ENCODE results near the gene NDUFA5.
"Not testable (repeated sequence)": the region's sequence is repeated elsewhere in the genome, so short reads cannot be mapped to it uniquely, and the experiment has no call there.

The NDUFA5 gene

GRCh38 chr7:123526533-123526932, 31.1 kb downstream of the NDUFA5 start:
- DNase-seq (ENCODE audit: low read depth in 2 of 2, low spot score in 1 of 2), result not testable (repeated sequence)

- DNase-seq (ENCODE audit: low read depth in 2 of 2, low spot score in 1 of 2), result no peak
Measured at GRCh38 chr7:123522066-123522465, 35.6 kb downstream of the NDUFA5 start.

DNA sequence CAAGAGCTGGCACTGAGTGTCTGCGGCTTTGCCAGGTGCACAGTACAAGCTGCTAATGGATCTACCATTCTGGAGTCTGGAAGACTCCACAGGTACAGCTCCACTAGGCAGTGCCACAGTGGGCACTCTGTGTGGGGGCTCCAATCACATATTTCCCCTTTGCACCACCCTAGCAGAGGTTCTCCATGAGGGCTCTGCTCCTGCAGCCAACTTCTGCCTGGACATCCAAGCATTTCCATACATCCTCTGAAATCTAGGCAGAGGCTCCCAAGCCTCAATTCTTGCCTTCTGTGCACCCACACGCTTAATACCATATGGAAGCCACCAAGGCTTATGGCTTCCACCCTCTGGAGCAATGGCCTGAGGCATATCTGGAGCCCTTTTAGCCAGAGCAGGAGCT, 52.4 kb downstream of the NDUFA5 start:
- DNase-seq (ENCODE audit: low read depth in 2 of 2, low spot score in 1 of 2), result no peak

- DNase-seq (ENCODE audit: low read depth in 2 of 2, low spot score in 1 of 2), result no peak
Measured at GRCh38 chr7:123502201-123502600, 55.4 kb downstream of the NDUFA5 start.

GRCh38 chr7:123500878-123501489, 56.6 kb downstream of the NDUFA5 start:
- no peak for DNase-seq (ENCODE audit: low read depth in 2 of 2, low spot score in 1 of 2)

DNA sequence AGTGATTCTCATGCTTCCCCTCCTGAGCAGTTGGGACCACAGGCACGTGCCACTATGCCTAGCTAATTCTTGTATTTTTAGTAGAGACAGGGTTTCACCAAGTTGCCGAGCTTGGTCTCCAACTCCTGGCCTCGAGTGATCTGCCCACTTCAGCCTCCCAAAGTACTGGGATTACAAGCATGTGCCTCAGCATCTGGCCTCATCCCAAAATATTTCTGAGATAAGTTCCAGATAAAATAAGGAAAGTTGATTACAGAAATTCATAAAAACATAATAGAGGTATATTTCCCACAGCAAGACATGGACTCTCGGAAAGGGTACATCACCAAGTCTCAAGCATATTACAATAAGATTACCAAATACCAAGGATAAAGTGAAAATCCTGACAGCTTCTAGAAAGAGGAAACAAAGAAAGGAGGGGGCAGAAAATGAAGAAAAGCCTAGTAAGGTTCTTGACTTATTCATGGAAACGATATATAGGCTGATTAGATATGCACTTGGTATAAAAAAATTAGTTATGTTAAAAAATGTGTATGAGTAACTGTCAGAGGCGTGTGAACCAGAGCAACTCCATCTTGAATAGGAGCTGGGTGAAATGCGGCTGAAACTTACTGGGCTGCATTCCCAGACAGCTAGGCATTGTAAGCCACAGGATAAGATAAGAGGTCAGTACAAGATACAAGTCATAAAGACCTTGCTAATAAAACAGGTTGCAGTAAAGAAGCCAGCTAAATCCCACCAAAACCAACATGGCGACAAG, 58.2 kb downstream of the NDUFA5 start:
- no peak for DNase-seq (ENCODE audit: low read depth in 2 of 2, low spot score in 1 of 2)

DNA sequence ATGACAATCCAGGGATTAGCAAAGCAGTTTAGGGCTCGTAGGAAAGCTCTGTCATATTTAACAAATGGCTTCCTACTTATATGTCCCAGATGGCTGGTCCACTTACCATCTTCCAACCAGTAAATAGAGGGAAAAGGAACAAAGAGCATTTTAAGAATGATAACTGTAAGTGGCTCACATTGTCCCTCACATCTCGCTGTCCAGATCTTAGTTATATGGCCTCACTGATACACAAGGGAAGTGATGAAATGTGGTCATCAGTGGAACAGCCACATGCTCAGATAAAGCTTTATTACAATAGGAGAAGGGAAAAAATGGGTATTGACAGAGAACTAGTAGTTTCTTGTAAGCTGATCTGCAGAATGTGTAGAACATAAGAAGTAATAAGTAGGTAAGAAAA, 59.0 kb downstream of the NDUFA5 start:
- DNase-seq (ENCODE audit: low read depth in 2 of 2, low spot score in 1 of 2), result no peak

DNA sequence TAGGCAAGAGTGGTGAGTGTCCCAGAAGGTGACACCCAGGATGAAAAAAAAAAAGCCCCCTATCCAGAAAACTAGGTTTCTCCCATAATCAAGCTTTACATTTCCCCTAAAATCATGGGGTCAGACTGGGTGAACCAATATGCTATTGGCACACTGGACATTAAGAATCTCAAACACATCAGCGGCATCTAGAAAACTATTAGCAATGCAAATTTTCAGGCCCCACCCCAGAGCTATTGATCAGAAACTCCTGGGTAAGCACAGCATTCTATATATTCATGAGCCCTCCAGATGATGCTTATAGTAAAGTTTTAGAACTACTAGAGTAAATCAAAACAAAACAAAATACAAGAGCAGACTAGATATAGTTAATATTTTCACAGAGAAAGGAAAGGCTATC, 59.6 kb downstream of the NDUFA5 start:
- DNase-seq (ENCODE audit: low read depth in 2 of 2, low spot score in 1 of 2), result no peak

DNA sequence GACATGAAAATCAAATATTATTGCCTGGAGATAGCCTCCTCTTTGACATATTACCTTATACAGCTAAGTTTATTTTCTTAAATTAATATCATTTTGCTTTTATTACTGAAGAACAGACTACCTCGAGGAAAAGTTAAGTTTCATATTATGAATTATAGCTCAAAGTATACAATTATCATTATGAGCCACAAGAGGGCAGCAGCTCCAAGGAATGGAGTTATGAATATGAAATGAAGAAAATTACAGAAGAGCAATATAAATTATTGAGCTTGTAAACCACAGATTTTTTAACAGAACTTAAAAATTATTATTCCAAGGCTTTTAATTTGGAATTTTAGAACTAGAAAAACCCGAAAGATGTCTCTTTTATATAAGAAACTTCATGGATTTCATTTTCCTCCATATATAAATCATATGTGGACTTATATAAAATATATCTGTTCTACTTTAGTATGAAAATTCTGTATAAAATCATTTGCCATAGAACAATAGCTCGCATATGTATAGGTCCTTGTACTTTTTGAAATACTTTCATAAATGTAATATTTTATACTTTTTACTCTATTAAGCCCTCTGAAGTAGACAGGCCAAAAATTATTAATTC, 63.3 kb downstream of the NDUFA5 start:
- DNase-seq (ENCODE audit: low read depth in 2 of 2, low spot score in 1 of 2), result no peak

DNA sequence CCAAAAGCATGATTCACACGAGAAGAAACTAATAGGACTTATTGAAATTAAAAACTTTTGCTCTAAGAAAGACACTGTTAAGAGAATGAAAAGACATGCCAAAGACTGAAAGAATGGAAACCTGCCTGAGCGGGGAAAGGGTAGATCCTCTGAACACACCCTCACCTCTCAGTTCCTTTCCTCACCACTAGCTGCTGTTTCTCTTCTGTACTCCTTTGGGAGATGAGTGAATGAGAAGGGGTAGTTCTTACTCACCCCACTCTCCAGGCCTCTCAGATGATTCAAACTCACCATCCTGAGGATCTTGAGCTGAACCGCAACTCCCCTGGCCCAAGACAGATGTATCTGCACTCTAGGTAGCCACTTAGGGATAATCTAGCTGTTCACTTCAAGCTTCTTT, 65.1 kb downstream of the NDUFA5 start:
- DNase-seq (ENCODE audit: low read depth in 2 of 2, low spot score in 1 of 2), result no peak

All from stimulated activated CD8-positive, alpha-beta memory T cell treated with anti-CD3 and anti-CD28 coated beads, Interleukin-4, amount 100 ng/mL, for 1 hour (primary cell).